Measurements from ENCODE around the gene ZDHHC7. TPM values are rescaled to one million over a fixed set of nuclear protein-coding genes. Genes with fewer than 3 reads are reported as not detected.
A peak's percentile ranks its signal among the peaks of the same experiment; 100 is the strongest.

ZDHHC7 gene
- total RNA-seq, 1 experiment from 2014 or later = 34.4 TPM

DNA sequence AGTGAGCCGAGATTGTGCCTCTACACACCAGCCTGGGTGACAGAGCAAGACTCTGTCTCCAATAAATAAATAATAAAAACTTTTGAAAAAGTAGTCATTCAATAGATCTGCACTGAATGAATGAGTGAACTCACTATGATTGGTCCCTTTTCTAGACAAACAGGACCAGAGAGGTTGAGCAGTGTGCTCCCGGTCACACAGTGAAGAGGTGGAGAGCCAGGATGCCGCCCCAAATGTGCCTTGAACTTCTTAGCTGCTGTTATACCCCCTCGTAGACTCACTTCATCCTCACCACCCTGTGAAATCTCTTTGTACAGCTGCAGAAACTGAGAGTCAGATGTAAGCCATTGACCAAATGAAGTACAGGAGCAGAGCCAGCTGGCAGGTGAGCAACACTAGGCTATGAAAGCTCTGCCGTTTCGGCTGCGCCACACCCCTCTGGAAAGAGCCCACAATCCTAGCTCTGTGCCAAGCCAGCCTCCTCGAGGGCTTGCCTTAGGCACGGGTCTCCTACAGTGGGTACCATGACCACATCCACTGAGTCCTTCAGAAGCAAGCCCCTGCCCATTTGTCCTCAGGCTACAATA lies 8.4 kb upstream of the ZDHHC7 start:
- no peak for DNase-seq (ENCODE audit: low read depth)

DNA sequence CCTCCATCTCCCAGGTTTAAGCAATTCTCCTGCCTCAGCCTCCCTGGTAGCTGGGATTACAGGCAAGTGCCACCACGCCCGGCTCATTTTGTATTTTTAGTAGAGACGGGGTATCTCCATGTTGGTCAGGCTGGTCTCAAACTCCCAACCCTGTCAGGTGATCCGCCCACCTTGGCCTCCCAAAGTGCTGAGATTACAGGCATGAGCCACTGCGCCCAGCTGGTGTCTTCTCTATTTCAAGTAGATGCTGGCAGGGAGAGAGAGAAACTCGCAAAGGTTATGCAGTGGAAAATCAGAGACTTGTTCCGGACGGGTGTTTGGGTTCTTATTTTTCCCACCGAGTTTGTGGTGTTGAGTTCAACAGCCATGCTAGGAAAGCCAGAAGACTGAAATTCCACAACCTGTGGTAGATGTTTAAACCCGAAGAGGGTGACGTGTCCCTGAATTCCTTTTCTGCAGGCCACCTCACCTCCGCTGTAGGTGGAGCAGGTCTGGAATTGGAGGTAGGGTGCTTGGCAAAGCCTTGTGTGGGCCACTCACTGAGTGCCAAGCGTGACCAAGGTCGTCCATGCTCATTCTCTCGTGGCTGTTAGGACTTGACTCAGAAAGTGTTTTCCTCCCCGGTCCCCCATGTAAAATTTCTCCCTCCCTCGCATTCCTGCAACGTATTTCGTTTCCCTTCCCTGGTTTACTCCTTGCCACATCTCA lies 7.3 kb upstream of the ZDHHC7 start:
- DNase-seq (ENCODE audit: low read depth) = no peak

DNA sequence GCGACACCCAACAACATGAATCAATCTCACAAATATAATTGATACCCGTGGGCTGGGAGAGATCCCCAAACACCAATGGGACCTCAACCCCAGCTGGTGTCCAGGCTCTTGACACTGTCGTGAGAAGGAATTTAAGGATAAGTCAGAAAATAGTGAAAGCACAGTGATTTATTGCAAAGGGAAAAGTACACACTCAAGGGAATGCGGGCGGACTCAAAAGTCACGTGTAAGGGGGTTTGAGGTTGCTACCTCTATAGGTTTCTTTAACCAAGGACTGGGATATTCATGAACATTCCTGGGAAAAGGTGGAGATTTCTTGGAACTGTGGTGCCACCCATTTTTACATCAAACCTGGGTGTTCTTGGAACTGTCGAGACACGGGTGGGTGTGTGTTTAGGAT lies 6.3 kb upstream of the ZDHHC7 start:
- DNase-seq (ENCODE audit: low read depth) = no peak

DNA sequence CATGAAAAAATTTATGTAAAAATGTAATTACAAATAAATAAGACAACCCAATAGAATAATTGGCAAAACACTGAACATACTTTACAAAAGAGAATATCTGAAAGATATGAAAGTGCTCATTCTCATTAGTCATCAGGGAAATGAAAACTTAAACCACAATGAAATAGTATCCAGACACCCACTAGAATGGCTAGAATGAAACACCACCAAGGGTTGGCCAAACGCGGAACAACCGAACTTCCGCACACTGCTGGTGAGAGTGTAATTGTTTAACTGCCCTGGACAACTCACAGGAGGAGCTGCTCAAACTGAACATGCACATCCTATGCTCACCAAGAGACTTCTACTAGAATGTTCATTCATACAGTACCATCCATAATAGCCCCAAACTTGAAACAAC lies 5.8 kb upstream of the ZDHHC7 start:
- peak; percentile 80 for DNase-seq (ENCODE audit: low read depth)

DNA sequence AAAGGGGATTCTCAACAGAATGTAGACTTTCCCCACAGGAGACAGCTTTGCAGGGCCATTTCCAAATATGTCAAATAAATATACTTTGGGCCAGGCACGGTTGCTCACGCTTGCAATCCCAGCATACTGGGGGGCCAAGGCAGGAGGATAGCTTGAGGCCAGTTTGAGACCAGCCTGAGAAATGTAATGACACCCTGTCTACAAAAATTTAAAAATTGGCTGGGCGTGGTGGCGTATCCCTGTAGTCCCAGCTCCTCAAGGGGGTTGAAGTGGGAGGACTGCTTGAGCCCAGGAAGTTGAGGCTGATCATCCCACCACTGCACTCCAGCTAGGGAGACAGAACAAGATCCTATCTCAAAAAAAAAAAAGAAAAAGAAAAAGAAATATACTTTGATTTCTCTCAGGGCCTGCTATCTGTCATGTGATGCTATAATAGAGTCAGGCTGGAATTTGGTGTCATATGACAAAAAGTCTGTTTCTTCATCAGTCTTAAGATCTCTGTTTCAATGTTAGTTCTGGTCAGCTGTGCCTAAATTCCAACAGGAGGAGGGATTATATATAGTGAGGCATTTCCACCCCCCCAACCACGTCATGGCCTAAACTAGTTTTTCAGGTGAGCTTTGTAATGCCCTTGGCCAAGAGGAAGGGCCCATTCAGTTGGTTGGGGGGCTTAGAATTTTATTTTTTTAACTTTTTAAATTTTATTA lies 4.3 kb upstream of the ZDHHC7 start:
- DNase-seq (ENCODE audit: low read depth) = no peak

DNA sequence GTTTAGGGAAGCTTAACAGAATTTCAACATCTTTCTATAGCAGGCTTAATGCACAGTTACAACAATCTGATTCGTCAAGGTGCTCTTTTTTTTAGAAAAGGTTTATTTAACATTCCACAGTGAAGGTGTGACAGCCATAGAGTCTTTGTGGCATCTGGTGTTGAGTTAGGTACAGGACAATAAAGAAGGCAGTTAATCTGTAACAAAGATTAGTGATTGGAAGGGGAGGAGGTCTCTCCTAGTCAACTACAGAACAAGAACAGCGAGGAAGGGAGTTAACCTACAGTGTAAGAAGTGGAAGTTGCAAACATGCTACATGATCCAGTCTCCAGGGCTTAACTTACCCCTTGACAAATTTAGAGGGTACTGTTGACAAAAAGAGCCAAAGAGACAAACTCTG lies 3.0 kb upstream of the ZDHHC7 start:
- no peak for DNase-seq (ENCODE audit: low read depth)

DNA sequence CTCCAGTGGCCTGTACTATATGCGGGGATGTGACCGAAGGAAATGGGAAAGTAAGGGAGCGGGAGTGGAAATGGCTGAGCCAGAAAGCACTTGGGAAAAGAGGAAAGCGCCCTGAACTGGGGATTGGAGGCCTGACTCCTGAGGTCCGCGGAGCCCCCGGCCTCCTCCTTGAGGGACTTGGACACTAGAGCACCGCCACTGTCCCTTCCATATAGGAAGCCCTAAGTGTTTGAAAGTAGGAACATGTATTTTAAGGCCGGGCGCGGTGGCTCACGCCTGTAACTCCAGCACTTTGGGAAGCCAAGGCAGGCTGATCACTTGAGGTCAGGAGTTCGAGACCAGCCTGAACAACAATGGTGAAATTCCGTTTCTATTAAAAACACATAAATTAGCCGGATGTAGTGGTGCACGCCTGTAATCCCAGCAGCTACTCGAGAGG lies 530 bp upstream of the ZDHHC7 start:
- DNase-seq (ENCODE audit: low read depth) = no peak

DNA sequence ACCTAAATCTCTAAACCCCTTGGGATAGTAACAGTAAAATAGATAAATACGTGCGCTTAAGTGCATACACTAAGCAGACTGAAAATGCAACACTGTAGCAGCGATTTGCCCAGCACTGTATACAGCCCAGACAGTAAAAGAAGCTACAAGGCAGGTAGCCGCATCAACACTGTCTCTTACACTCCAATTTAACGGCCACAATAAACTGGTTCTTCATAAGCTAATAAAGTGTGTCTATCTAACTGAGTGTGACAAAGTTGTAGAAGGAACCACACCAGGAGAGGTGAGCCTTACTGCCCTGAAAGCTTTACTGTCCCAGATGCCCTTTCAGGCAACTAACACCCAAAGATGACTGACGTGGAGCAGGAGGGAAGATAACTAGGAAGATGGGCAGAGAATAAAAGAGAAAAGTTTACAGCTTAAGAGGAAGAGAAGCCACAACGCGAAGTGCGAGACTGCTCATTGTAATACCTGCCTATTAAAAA lies 847 bp downstream of the ZDHHC7 start:
- DNase-seq (ENCODE audit: low read depth) = no peak

DNA sequence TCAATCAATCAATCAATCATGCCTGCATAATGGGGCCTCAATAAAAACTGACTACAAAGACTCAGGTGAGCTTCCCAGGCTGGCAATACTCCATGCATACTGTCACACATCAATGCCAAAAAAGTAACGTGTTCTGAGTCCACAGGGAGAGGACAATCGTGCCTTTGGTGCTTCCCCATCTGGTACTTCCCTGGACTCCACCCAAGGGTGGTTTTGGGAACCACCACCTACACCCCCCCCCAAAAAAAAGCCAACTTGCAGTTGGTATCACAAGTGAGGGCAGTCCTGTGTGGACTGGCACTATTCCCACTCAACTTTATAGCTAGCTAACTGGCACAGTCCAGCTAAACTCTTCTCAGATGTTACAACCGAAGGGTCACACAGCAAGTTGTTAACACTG lies 3.1 kb downstream of the ZDHHC7 start:
- no peak for DNase-seq (ENCODE audit: low read depth)

DNA sequence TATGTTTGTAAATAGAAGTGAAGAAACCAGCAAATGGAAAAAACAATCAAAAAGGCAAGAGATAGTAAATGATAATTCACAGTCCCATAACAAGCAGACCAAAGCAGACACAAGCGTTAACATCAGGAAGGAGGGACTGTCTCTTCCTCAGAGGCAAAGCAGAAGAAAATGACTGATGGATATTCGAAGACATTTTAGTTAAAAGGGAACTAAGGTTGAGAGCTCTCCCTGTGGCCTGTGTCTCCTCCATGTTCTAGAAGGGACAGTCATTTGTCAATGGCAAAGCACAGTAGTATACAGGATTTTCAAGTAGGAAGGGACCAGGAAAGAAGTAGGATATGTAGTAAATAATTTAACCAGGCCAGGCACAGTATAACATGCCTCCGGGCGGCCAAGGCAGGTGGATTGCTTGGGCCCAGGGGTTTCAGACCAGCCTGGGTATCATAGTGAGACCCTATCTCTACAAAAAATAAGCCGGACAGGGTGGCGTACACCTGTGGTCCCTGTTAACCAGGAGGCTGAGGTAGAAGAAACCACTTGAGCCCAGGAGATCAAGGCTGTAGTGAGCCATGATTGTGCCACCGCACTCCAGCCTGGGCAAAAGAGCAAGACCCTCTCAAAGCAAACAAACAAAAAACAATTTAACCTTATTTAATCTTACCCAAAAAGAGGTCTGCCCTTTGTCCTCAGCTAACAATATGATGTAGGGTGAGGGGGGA lies 3.7 kb downstream of the ZDHHC7 start:
- no peak for DNase-seq (ENCODE audit: low read depth)

DNA sequence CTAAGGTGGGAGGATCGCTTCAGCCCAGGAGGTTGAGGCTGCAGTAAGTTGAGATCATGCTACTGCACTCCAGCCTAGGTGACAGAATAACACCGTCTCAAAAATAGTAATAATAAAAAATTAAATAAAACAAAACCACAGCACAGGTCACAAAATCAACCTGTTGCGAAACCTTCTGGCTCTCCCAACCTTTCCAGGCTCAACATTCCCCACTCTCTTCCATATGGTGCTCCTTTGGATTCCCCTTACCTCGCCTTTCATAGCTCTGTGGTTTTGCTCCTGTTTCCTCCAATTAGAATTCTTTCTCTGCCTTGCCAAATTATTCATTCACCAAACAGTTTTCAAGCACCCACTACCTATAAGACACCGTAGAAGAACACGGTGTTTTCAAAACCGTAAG lies 4.7 kb downstream of the ZDHHC7 start:
- no peak for DNase-seq (ENCODE audit: low read depth)

DNA sequence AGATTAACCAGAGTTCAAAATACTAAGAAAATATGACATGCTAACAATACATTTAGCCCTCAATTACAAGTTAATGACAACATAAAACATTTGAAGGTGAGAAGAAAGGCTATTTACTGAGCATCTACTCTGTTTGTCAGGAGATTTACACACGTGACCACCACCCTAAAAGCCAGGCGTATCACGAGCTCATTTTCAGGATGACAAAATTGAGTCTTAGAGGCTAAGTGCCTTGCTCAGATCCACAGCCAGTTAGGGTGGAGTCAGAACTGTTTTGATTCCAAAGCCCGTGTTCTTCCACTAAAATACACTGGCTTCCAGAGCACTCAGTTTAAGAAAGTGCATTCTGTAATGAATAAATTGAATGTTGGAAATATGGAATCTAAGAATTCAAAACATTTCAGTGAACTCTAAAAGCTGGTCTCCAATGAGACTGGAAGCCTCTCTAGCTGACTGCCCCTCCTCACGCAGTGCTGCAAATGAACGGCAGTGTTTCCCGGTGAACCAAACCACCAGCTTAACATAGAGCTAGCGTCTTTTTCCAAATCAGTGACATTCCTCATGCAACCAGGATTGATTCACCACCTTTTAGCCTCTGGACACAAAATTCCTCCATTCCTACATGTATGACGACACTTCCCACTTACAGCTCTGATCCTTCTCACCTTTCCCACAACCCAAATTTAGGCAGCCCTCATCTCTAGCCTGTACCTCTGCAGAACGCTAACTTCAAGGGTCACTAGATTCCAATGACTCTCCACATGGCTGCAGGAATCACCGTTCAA lies 5.9 kb downstream of the ZDHHC7 start:
- DNase-seq (ENCODE audit: low read depth) = peak; percentile 64

DNA sequence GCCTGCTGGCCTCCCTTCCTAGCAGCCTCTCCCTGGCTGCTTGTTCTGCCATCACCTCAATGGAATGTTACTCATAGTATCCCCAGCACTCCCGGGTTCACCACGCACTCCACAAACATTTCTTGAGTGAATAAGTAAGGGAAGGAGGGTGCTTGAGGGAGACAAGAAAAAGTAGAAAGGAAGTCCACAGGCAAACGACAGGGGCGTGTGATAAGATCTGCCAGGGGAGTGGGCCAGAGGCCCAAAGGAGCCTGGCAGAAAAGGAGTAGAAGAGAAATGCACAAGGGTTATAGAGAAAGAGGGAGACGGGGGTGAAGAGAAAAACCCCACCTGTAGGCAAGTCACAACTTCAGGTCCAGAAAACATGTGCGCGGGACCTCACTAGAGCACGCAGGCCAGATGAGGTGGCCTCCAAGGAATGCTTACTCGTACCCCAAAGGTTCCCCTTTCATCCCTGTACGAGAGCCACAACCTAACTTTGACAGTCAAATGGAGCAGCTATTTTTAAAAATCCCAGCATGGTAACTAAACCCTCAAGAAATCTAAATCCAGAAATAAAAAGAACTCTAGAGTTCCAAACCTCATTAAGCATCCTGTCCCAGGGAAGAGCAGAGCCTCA lies 6.6 kb downstream of the ZDHHC7 start:
- peak; percentile 71 for DNase-seq (ENCODE audit: low read depth)

DNA sequence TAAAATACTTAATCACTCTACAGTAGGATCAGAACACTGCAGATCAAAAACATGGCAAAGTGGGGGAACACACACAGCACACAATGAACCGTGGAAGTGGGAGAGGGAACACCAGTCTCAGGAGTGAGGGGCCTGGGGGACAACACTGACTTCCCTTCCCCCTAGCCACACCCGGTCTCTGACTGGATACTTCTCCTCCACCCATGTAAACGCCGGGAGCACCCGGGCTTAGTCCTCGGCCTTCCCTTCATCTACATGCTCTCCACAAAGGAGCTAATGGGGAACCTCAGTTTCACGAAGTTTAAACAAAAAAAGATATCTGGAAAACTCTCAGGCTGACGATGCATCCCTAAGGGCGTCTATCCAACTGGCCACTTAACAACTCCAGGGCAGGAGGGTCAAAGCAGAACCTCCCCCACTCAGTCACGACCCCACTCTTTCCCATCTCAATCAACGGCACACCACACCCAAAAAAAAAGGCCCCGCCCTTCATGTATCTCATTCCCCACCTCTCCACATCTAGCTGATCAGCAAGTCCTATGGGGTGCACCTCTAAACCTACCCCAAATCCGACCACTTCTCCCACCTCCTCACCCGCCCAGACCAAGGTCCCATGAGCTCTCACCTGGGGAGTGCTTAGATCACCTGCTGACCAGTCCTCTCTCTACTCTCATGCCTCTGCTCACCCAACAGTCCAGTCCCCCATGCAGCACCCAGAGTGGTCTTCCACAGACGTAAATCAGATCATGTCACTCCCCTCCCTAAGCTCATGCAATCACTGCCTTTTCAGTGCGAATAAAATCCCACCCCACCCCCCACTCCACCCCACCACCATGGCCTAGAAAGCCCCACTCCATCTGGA lies 7.4 kb downstream of the ZDHHC7 start:
- DNase-seq (ENCODE audit: low read depth) = no peak

DNA sequence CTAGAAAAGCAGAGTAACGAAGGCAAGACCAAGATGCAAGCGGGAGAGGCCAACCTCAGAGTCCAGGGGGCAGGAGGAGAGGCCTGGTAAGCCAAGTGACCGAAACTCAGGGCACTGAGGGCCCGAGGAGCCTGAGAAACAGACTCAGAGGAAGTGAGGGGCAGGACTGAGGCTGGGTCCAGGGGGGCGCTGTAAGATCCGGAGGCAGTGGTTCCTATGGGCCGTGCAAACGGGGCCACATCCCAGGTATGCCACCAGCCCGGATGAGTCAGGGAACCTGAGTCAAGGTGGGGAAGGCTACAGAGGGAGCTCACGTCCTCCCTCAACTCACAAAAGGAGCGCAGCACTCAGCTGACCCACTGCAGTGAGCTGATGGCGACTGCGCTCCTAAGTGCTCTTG lies 8.3 kb downstream of the ZDHHC7 start:
- DNase-seq (ENCODE audit: low read depth) = no peak

DNA sequence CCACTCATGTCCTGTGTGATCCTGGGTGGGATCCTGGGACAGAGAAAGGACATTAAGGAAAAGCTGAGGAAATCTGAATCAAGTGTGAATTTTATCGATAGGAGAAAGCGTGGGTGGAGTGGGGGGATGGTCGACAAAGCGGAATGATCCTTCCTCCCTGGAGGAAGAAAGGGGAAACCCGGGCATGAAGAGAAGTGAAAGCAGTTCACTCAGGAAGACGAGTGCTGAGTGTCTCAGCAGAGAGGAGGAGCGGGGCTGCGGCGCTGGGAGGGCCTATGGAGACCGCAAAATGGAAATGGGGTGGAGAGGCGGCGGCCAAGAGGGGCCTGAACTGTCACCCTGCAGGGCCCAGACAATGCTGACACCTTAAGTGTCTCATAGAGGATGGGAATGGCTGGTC lies 8.7 kb downstream of the ZDHHC7 start:
- DNase-seq (ENCODE audit: low read depth) = no peak

DNA sequence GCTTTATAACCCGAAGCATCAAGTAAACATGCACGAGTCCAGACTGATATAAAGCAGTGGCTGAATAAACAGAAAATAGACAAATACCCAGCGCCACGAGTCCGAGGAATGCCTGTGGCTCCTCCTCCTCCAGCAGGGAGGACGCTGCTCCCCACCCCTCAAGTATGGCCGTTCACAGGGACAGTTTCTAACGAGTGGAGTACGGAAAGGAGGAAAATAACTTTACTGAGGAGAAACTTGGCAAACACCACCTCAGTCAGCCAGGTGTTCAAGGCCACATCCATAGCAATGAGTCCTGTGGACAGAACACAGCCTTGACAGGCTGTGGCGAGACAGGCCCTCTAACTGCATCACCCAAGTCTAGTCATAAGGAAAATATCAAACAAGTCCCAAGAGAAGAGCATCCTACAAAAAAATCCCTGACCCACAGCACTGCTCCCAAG lies 9.2 kb downstream of the ZDHHC7 start:
- no peak for DNase-seq (ENCODE audit: low read depth)

DNA sequence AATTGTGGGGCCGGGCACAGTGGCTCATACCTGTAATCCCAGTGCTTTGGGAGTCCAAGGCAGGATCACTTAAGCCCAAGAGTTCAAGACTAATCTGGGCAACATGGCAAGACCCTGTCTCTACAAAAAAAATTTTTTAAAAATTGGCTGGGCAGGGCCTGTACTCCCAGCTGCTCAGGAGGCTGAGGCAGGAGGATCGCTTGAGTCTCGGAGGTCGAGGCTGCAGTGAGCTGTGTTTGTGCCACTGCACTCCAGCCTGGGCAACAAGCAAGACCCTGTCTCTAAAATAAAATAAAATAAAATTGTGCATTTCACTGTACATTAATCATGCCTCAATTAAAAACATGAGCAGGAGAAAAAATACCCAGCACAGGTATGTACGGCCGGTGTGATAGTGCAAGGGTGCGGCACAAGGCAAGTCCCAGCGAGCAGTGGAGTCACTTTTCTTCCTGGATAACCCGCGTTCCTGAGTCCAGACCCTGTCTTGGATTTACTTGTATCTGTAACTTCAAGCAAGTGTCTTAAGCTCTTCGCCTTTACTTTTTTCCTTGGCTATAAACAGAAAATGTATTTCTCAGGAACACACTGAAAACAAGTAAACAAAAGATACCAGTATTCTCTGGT lies 11.4 kb downstream of the ZDHHC7 start:
- DNase-seq (ENCODE audit: low read depth) = no peak

DNA sequence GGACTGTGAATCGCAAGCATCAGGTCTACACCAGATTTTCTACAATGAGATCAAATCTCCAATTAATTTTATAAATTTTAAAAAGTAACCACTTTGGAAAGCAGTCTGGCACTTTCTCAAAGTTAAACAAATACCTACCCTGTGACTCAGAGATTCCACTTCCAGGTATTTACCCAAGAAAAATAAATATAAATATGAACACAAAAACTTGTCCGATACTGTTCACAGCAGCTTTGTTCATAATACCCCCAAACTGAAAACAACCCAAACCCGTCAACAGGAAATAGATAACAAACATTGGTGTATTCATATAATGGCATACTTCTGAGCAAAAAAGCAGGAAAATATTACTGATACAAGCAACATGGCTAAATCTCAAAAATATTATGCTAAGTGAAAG lies 12.1 kb downstream of the ZDHHC7 start:
- no peak for DNase-seq (ENCODE audit: low read depth)

DNA sequence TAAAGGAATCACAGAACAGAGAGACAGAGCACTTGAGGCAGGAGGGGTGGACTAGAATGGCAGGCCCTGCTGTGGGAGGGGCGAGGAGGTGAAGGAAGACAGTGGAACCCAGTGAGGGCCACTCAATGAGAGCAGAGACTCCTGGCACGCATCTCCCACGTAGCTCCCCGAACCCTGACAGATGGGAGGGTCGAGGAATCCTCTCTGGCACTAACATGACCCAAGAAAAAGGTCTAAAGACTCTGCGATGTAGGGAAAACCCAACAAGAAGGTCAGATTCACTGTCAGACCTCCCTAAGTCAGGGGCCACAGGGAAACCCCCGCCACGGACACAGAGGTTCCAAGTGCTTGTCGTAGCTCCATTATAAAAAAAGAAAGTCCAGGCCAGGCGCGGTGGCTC lies 15.0 kb downstream of the ZDHHC7 start:
- DNase-seq (ENCODE audit: low read depth) = no peak
